Neural progenitor cell (in vitro differentiated cells): Measurements from ENCODE around the gene CERS4. TPM values are rescaled to one million over a fixed set of nuclear protein-coding genes. Genes with fewer than 3 reads are reported as not detected.
A peak's percentile ranks its signal among the peaks of the same experiment; 100 is the strongest.

Experiments used
- DNase-seq: peaks from one replicate; pipeline ENCODE4 v3.0.0-alpha.2; 2016; ENCODE audit warnings: low spot score
- H2AFZ ChIP-seq: fragments of 200-600 bp; sonication (generic); replicated peaks from 2 replicates; pipeline ENCODE4 v1.6.1; 2016; ENCODE audit warnings: antibody characterized with exemption
- H3F3A ChIP-seq: fragments of 200-600 bp; sonication (generic); 2 replicates; pipeline ENCODE4 v1.6.1; 2016; ENCODE audit warnings: antibody characterized with exemption, low read depth
- H3K27ac ChIP-seq: fragments of 200-600 bp; sonication (generic); 2 replicates; pipeline ENCODE4 v1.5.1; 2016; ENCODE audit warnings: mild to moderate bottlenecking
- H3K27me3 ChIP-seq: fragments of 200-600 bp; sonication (generic); 2 replicates; pipeline ENCODE4 v1.6.1; 2016; ENCODE audit warnings: mild to moderate bottlenecking, moderate library complexity
- H3K36me3 ChIP-seq: fragments of 200-600 bp; sonication (generic); 2 replicates; pipeline ENCODE4 v1.5.1; 2016
- H3K4me1 ChIP-seq: fragments of 200-600 bp; sonication (generic); 2 replicates; pipeline ENCODE4 v1.6.1; 2016; ENCODE audit warnings: mixed run types
- H3K4me2 ChIP-seq: fragments of 200-600 bp; sonication (generic); 2 replicates; pipeline ENCODE4 v1.6.1; 2016
- H3K4me3 ChIP-seq: fragments of 200-600 bp; sonication (generic); 2 replicates; pipeline ENCODE4 v1.5.1; 2016
- H3K79me2 ChIP-seq: fragments of 200-600 bp; sonication (generic); 2 replicates; pipeline ENCODE4 v1.6.1; 2016; ENCODE audit warnings: low read depth
- H3K9ac ChIP-seq: fragments of 200-600 bp; sonication (generic); 2 replicates; pipeline ENCODE4 v1.6.1; 2016
- H3K9me3 ChIP-seq: fragments of 200-600 bp; sonication (generic); 2 replicates; pipeline ENCODE4 v1.5.1; 2016; ENCODE audit warnings: low read depth
- H4K20me1 ChIP-seq: fragments of 200-600 bp; sonication (generic); 2 replicates; pipeline ENCODE4 v1.6.1; 2016; ENCODE audit warnings: low read depth
- H3K27ac Mint-ChIP-seq: 3 replicates; pipeline ENCODE4 v1.8.0; 2021; ENCODE audit warnings: mixed read lengths
- H3K27me3 Mint-ChIP-seq: 2 replicates; pipeline ENCODE4 v1.8.0; 2022; ENCODE audit warnings: low read depth, mild to moderate bottlenecking, inconsistent platforms, moderate library complexity, mixed read lengths; ENCODE audit not compliant: insufficient read depth
- H3K36me3 Mint-ChIP-seq: 3 replicates; pipeline ENCODE4 v1.8.0; 2021; ENCODE audit warnings: mixed read lengths
- H3K4me1 Mint-ChIP-seq: 3 replicates; pipeline ENCODE4 v1.8.0; 2021; ENCODE audit warnings: mixed read lengths
- H3K4me3 Mint-ChIP-seq: 3 replicates; pipeline ENCODE4 v1.8.0; 2021; ENCODE audit warnings: mild to moderate bottlenecking, moderate library complexity, mixed read lengths
- H3K9me3 Mint-ChIP-seq: 3 replicates; pipeline ENCODE4 v1.8.0; 2020; ENCODE audit warnings: mixed read lengths
- EZH2 ChIP-seq: fragments of 200-600 bp; sonication (generic); IDR thresholded peaks from 2 replicates; pipeline ENCODE4 v1.6.1; 2017; ENCODE audit warnings: antibody characterized with exemption, mild to moderate bottlenecking, moderate library complexity
- EZH2phosphoT487 ChIP-seq: fragments of 200-600 bp; sonication (generic); IDR thresholded peaks from 2 replicates; pipeline ENCODE4 v1.6.1; 2017; ENCODE audit warnings: antibody characterized with exemption
- total RNA-seq: library from RNA; depleted of rRNA; stranded (reverse); fragments of >200 nt; gene quantifications from 2 replicates; pipeline ENCODE4 v1.2.3, GENCODE V29; 2015; ENCODE audit warnings: low replicate concordance
- TF ChIP-seq, protein P1 (sequence below): fragments of 200-600 bp; sonication (generic); IDR thresholded peaks from 2 replicates; pipeline ENCODE4 v1.5.1; 2017; ENCODE audit warnings: antibody characterized with exemption, mild to moderate bottlenecking

The CERS4 gene
- total RNA-seq, 1 donor from 2014 or later: 34.1 TPM

DNA sequence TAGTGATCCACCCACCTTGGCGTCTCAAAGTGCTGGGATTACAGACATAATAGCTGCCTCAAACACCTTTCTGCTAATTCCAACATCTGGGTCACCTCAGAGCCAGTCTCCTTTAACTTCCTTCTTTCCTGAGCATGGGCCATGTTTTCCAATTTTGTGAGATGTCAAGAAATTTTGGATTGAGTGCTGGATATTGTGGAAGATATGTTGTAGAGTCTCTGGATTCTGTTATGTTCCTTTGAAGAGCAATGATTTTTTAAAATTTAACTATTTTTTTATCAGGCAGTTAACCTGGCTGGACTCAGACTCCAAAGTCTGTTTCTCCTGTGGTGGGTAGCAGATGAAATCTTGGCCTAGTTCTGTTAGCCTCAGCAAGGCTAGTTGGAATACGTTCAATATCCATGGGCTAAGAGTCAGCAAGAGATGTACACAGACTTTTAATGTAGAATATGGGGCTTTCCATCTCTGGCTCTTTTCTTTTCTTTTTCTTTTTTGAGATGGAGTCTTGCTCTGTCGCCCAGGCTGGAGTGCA, 22.0 kb downstream of the CERS4 start:
- no peak overlapping the region for H3K4me3 ChIP-seq
- H3K79me2 ChIP-seq: peaks cover 14% of the 10 kb centered on the region
- H3K36me3 ChIP-seq: no peaks in the 10 kb centered on the region
- no peak overlapping the region for H3K27ac ChIP-seq
- TF ChIP-seq, protein P1, sequence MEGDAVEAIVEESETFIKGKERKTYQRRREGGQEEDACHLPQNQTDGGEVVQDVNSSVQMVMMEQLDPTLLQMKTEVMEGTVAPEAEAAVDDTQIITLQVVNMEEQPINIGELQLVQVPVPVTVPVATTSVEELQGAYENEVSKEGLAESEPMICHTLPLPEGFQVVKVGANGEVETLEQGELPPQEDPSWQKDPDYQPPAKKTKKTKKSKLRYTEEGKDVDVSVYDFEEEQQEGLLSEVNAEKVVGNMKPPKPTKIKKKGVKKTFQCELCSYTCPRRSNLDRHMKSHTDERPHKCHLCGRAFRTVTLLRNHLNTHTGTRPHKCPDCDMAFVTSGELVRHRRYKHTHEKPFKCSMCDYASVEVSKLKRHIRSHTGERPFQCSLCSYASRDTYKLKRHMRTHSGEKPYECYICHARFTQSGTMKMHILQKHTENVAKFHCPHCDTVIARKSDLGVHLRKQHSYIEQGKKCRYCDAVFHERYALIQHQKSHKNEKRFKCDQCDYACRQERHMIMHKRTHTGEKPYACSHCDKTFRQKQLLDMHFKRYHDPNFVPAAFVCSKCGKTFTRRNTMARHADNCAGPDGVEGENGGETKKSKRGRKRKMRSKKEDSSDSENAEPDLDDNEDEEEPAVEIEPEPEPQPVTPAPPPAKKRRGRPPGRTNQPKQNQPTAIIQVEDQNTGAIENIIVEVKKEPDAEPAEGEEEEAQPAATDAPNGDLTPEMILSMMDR: no peak
- TF ChIP-seq EZH2phosphoT487: no peak
- no peak for TF ChIP-seq EZH2
- H3K27me3 ChIP-seq: no peaks in the 10 kb centered on the region
- H4K20me1 ChIP-seq: peaks cover 12% of the 10 kb centered on the region
- DNase-seq: no peak
- peaks cover 3% of the 10 kb centered on the region for H3K4me1 Mint-ChIP-seq
- peaks cover 2% of the 10 kb centered on the region for H3K27me3 Mint-ChIP-seq
- H3K9me3 ChIP-seq: no peaks in the 10 kb centered on the region
- no peak overlapping the region for H3K4me2 ChIP-seq
- no peak overlapping the region for H2AFZ ChIP-seq
- H3K27ac Mint-ChIP-seq: no peak overlapping the region
- no peaks in the 10 kb centered on the region for H3K4me1 ChIP-seq
- peaks cover 10% of the 10 kb centered on the region for H3K9me3 Mint-ChIP-seq
- no peak overlapping the region for H3K4me3 Mint-ChIP-seq
- H3F3A ChIP-seq: no peaks in the 10 kb centered on the region
- peaks cover 10% of the 10 kb centered on the region for H3K36me3 Mint-ChIP-seq
- H3K9ac ChIP-seq: no peak overlapping the region

DNA sequence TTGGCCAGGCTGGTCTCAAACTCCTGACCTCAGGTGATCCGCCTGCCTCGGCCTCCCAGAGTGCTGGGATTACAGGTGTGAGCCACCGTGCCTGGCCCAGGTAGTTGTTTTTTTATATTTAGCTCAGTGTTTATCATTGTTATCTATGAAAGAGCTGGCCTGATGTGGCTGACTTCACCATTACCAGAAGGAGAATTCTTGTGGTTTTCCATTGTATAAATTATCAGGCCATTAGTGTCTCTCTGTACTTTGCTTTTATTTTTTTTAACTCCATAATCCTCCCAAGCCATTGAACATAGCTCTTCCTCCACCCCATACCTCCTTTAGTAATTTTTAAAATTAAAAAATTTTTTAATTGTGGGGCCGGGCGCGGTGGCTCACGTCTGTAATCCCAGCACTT, 24.2 kb downstream of the CERS4 start:
- Mint-ChIP-seq H3K4me3 (no peak overlapping the region), H3K27me3 (peaks cover 5% of the 10 kb centered on the region), H3K36me3 (peaks cover 14% of the 10 kb centered on the region), H3K4me1 (peaks cover 12% of the 10 kb centered on the region), H3K9me3 (peaks cover 10% of the 10 kb centered on the region), H3K27ac (no peak overlapping the region)
- peaks cover 10% of the 10 kb centered on the region for H3F3A ChIP-seq
- no peak overlapping the region for H3K9ac ChIP-seq
- no peaks in the 10 kb centered on the region for H3K27me3 ChIP-seq
- H2AFZ ChIP-seq: no peak overlapping the region
- no peak overlapping the region for H3K4me3 ChIP-seq
- no peaks in the 10 kb centered on the region for H3K9me3 ChIP-seq
- no peak overlapping the region for H3K27ac ChIP-seq
- peaks cover 15% of the 10 kb centered on the region for H3K79me2 ChIP-seq
- no peak for TF ChIP-seq EZH2phosphoT487
- no peak for TF ChIP-seq EZH2
- TF ChIP-seq, protein P1: no peak
- no peaks in the 10 kb centered on the region for H3K36me3 ChIP-seq
- no peak overlapping the region for H3K4me2 ChIP-seq
- no peak for DNase-seq
- peaks cover 9% of the 10 kb centered on the region for H4K20me1 ChIP-seq
- H3K4me1 ChIP-seq: peaks cover 7% of the 10 kb centered on the region

DNA sequence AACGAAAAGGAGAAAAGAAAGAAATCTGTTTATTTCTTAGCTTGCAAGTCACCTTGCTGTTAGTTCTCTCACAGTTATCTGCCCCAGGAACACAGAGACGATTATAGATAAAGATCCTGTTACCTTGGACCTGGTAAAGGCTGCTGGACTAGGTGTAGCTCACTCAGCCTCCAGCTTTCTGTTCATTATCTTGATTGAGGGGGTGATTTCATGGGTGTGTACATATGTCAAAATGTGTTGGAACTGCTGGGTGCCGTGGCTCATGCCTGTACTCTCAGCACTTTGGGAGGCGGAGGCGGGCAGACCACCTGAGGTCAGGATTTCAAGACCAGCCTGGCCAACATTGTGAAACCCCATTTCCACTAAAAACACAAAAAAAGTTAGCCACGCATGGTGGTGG, 27.9 kb downstream of the CERS4 start:
- Histone ChIP-seq H4K20me1 (peaks cover 20% of the 10 kb centered on the region), H3K79me2 (peaks cover 21% of the 10 kb centered on the region), H3K4me1 (peaks cover 25% of the 10 kb centered on the region), H3K27me3 (no peaks in the 10 kb centered on the region), H3K4me2 (no peak overlapping the region), H3K4me3 (no peak overlapping the region), H2AFZ (no peak overlapping the region), H3K27ac (no peak overlapping the region), H3K36me3 (no peaks in the 10 kb centered on the region), H3K9ac (no peak overlapping the region), H3K9me3 (no peaks in the 10 kb centered on the region), H3F3A (peaks cover 40% of the 10 kb centered on the region)
- Mint-ChIP-seq H3K9me3 (peaks cover 3% of the 10 kb centered on the region), H3K36me3 (peaks cover 8% of the 10 kb centered on the region), H3K27me3 (peaks cover 18% of the 10 kb centered on the region), H3K4me1 (peaks cover 37% of the 10 kb centered on the region), H3K27ac (peak overlapping the region; percentile 57), H3K4me3 (no peak overlapping the region)
- TF ChIP-seq EZH2phosphoT487 (no peak), EZH2 (no peak)
- TF ChIP-seq, protein P1: no peak
- no peak for DNase-seq
